ENCODE data around the gene HSD17B1.

Gene HSD17B1

DNA sequence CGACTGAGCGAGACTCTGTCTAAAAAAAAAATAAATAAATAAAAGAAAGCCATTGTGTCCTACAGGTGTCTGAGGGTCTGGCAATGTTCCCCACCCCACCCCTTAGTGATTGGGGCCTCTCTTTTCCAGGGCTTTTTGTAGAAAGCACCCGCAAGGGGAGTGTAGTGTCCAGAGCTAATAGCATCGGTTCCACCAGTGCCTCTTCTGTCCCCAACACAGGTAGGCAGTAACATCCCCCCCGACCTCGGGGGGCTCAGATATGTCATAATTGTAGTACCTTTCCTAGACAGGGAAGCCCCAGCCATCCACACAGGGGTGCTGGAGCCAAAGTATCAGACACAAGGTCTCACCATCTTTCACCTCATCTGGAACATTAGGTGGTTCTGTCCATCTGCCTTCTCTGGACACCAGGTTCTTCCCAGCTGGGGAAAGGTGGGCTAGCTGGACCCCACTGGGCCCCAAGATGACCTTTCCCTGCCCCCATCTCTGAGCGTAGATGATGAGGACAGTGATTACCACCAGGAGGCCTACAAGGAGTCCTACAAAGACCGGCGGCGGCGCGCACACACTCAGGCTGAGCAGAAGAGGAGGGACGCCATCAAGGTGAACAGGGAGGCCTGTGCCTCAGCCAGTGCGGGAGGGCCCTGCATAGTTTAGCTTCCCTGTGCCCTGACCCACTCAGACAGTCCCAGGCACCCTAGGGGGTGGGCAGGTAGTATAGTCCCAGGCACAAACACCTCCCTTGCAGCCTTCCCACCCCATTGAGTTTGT lies 15.8 kb downstream of the HSD17B1 start:
- no peak for DNase-seq

DNA sequence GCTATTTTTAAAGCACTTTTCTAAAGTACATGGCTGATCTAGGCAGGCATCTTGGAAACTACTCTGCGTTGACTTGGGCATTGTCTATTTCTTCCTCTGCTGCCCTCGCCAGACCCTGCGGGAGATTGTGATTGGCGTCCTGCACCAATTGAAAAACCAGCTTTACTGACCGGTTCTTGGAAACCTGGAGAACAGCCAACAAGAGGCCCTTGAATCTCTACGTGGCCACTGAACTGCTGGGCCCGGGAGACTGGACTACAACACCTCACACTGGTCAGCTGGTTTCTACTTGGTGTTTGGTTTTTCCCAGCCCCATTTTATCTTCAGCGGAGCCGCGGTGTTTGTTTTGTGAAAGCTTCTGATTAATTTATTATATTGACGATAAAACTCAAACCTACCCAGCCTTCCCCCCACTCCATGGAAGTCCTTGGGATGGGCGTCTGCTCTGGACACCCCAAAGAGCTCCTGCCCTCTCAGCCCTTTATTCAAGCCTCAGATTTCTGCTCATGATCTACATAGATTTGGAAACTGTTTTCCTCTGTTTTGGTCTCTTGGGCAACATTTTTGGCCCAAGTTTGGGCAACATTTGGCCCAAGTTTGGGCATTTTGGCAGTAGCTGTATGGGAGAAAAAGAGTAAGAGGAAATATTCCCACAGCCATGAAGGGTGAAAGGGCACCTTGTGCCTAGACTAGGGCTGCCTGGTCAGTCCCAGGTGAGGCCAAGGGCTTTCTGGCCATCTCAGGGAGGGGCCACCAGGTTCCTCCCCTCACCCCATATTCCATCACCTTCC lies 18.9 kb downstream of the HSD17B1 start:
- no peak for DNase-seq

DNA sequence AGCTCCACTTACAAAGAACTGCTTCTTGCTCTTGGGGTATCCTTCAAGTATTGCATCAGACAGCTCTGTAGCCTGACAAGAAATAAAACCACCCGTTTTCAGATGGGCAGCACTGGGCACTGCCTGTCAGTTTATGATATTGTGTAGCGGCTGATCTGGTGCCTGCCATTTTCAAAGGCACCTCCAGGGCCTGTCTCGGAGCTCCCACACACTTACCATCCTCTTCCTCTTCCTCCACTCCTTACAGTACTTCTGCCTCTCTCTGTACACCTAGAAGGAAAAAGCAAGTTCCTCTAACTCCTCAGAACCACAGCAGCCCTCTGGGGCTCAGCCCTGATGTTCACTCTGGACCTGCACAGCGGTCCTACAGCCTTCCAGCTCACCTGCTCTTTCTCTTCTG lies 20.4 kb downstream of the HSD17B1 start:
- no peak for DNase-seq

DNA sequence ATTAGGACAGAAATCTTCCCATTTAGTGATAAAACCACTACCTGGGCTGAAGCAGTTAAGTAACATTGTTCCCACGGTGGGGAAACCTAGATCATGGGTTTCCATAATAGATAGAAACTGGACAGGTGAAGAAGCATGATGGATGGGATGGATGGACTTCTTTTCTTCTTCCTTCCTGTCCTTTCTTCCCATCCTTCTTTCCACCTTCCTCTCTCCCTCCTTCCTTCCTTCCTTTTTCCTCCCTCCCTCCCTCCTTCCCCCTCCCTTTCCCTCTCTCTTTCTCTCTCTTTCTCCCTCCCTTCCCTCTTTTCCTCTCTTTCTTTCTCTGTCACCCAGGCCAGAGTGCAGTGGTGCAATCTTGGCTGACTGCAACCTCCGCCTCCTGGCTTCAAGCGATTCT lies 21.7 kb downstream of the HSD17B1 start:
- DNase-seq = no peak

DNA sequence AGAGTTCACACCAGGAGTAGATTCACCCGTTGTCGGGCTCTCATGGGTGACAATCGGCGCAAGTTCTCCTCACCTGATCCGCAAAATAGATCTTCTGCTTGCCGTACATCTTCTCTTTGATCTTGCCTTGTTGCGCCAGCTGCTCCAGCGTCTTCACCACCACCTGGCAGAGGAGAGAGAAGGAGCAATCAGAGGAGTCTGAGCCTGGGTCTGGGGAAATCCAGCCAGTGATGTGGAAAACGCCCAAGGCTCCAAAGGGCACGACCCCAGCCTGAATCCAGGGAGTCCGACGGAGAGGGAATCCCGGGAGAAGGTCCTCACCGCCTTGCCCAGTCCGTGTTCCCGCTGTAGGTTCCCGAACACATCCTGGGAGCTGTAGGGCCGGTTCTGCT lies 24.4 kb downstream of the HSD17B1 start:
- no peak for DNase-seq

DNA sequence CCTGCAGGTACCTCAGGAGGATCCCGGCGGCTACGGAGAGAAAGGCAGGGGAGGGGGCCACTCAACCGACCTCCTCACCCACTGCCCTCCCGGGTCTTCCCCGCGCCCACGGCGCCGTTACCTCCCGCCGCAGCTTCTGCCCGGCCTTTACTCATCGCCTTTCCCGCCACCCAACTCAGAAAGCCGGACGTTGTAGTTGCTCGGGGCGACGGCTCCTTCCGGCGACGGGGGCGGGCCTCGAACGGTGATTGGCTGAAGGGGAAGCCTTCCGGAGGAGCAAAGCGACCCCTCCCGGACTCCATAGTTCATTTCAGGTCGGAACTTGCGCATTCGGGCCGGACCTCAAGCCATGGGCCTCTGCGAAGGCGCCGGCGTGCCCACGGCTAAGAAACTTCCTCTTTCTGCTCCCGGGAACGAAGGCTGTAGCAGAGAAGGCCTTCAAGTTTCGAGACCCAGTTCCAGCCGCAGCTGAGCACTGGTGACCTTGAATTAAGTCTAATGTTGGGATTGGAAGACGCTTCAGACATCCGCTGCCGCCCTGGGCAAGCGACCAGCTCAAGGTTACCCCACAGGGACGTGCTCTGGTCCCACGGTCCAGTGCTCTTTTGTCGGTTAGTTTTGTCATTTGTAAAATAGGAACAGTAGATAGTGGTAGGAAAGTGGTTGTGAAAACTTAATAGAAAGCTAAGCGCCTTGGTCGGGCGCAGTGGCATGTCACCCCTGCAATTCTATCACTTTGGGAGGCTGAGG lies 25.0 kb downstream of the HSD17B1 start, which contains the start of gene PSMC3IP:
PSMC3IP (minus strand) TSS at position 198 of the 750 bp plus-strand sequence; CDS start at position 155, 43 bp downstream.
- peak; percentile 93 to 94 for DNase-seq

DNA sequence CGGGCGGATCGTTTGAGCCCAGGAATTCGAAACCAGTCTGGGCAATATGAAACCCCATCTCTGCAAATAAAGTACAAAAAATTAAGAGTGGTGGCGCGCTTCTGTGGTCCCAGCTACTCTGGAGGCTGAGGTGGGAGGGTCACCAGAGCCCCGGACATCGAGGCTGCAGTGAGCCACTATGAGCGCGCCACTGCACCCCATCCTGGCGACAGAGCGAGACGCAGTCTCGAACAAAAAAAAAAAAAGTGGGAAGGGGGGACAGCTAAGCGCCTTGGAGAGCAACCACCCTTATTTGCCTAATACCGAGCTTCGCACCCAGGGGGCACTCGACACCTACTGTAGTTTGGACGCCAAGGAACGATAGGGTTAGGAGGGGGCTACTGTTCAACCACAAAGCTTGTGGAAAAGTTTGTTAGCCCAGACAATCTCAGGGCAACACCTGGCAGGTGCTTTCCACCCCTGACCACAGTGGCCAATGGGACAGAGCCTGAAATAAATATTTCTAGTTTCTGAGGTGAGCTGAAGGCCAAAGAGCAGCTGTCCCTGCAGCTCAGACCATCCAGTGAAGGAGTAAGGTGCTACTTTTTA lies 25.7 kb downstream of the HSD17B1 start:
- DNase-seq = peak; percentile 63 to 73

DNA sequence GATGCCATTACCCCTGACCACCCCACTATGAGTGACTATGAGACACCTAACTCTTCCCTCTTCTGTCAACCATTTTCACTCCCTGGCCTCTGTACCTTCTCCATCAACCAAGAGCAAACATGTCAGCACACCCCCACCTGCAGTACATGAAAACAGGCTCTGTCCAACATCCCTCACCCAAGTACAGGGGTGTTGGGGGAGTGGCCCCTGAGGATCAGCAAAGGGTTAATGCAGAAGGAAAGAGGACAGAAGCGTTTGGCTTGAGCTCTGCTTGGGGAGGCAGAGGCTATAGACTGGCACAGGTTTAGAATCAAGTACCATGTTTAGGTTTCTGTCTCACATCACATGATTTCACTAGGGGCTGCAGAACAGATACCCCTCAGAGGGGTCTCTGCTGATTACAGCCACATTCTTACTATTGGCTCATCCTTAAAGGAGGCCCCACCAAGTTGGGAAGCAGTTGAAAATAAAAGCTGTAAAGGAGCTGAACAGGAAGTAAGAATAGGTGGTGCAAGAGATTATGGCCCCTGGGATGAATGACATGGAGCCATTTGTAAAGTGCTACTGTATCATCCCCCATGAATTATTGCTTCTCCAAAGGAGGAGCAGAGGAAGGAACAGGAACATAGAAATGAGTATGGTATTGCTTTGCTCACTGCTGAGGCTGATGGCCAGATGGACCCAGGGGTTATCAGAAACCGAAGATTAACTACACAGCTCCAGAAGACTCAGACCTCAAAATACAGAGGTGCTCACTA lies 27.2 kb downstream of the HSD17B1 start:
- no peak for DNase-seq

DNA sequence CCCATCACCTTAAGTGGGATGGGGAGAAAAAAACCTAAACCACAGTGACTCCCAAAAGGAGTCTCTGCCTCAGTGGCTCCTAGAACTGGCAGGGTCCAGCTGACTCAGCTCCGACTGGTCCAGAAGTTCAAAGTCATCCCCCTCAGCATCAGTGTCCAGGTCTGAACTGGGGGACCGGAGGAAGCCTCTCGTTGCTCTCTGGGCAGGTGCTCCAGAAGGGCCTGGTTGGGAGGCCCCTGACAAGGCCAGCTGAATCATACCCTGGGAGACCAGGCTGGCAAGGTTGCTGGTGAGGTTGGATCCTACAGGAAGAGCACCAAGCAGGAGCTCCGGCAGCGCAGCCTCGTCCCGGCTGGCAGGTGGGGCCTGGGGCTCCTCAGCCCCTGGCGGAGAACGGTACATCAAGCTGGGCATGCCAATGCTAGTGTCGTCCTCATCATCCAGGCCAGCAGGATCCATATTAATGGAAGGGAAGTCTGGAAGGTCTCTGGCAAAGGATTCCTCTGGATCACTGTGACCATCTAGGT lies 29.1 kb downstream of the HSD17B1 start:
- no peak for DNase-seq

DNA sequence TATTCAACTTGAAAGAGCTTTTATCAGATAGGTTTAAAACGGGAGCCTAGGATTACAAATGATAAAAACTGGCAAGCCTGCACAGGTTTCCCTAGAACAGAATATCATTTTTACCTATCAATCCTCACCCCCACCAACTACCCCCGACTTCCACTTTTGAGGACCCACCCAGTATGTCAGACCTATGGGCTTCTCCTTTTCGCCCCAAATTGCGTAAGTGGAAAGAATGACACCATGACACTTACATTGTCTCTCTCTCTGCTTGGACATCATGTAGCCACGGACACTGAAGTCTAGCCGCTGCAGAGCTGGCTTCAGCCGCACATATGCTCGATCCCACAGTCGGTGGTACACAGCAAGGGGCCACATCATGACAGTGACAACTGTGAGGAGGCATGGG lies 32.2 kb downstream of the HSD17B1 start:
- no peak for DNase-seq

DNA sequence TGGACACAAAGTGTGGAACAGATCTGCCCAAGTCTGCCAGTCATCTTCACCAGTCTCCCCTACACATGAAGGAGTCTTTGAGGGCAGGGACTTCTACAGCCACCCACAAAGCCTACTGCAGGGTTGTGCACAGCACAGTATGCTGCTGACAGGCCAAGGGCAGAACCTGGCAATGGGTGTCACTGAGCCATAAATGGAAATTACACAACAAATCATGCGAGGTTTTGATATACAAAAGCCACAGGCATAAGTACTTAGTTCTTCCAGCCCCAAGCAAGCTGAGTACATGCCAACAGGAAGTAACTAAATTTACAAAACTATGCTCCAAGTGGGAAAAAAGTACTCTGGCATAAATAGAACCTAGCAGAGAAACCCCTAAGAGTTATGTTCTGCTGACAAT lies 32.6 kb downstream of the HSD17B1 start:
- DNase-seq = no peak

DNA sequence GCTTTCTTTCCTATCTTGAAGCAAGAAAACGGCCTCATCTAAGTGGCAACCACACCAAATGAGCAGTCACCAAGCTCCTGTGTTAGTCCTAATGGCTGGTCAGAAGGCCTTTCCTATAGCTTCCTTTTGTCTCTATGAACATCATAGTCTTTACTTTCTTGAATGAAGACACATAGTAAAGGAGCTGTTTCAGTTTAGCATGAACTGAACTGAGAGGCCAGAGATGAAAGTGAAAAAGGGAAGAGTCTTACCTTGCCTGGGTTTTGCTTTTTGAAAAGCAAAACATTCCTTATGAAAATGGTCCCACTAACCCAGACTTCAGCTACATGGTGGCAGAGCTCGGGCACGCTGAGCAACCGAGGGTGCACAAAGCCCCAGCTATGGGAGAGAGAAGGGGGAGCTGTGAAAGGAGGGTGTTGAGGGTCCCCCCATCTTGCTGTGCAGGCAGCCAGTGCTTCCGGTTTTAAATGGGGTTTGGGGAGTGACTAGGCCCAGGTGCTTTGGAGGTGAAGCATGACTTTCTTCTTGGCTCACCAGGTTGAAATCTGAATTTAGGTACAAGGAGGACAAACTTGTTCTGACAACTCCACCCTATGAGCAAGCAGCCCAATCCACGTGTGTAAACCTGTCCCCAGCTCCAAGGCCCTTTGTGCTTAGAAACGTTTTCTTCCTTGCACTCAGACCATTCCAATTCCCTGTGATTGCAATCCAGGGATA lies 33.9 kb downstream of the HSD17B1 start:
- no peak for DNase-seq

DNA sequence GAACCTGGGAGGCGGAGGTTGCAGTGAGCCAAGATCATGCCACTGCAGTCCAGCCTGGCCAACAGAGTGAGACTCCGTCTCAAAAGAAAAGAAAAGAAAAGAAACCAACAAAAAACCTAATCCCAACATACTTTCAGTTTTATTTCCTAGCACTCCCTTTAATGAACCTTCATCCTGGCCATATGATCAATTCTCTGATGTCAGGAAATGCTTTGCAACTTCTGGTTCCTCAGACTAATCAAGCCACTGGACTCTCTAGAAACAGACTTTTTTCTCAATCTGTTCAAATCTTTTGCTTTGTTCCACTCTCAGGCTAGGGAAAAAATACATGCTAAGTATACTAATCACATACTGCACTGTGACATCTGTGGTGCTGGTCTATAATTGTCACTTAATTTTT lies 38.2 kb downstream of the HSD17B1 start:
- no peak for DNase-seq

DNA sequence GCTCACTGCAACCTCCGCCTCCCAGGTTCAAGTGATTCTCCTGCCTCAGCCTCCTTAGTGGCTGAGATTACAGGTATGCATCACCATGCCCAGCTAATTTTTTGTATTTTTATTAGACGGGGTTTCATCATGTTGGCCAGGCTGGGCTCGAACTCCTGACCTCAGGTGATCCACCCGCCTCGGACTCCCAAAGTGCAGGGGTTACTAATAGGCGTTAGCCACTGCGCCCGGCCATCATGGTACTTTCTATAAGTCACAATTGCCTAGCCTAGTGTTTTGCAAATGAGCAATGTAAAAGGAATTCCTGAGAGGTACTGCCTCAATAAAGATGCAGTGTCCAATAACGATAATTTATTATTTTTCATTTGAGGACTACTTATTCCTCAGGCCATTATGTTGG lies 38.7 kb downstream of the HSD17B1 start:
- DNase-seq = no peak

DNA sequence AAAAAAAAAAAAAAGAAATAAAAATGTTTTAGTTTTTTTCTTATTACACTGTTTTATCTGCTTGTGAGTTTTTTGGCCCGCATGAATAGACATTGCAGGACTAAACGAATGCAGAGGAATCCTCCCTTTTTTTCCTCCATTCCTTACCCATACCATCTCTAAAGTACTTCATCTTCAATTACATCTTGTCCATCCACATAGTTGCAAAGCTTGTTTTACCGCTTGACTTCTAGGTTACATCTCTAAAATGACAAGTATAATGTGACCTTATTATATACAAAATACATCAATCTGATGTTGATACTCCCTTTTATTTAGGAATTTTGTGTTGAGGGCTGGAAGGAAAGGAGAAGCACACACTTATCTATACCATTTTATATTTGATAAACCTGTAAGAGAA lies 43.7 kb downstream of the HSD17B1 start:
- DNase-seq = no peak

DNA sequence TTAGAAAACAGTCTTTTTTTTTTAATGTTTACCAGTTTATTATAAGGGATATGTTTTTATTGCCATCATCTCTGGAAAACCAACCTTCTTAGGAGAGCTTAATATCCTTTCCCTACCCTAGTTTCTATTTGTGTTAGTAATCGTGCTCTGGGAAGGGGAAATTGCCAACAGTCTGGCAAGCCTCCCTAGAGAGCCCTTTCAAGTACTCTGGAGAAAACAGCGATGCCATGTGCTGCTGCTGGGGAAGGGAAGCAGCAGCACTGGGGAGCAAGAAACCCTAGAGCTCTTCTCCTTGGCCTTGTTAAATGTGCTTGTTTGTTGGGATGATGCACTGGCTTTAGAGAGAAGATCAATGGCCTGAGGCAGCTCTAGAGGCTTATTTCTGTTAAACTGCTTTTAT lies 46.2 kb downstream of the HSD17B1 start:
- no peak for DNase-seq

DNA sequence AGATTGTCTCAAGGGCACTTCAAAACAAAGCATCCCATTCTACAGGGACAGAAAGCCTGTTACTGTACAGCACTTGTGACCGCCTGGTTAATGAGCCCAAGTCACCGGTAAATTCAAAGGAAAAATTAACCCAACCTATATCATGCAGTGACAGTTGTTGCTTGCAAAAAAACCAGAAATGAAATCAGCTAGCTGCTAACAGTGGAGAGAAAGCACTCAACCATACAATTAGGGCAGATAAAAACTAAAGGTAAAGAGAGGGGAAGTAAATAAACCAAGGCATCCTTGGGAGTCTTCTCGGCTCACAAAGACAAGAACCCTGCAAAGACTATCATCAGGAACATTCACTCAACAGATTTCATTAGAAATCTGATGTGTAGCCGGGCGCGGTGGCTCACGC lies 50.6 kb downstream of the HSD17B1 start:
- DNase-seq = no peak

All from stimulated activated CD4-positive, alpha-beta T cell treated with anti-CD3 and anti-CD28 coated beads, Interleukin-2, amount 100 ng/mL, for 48 hours (primary cell).